ENCODE data around the gene FAAP24. TPM values are rescaled to one million over a fixed set of nuclear protein-coding genes. Genes with fewer than 3 reads are reported as not detected.

FAAP24 gene
- total RNA-seq, 1 experiment from 2014 or later = 6.0 TPM

DNA sequence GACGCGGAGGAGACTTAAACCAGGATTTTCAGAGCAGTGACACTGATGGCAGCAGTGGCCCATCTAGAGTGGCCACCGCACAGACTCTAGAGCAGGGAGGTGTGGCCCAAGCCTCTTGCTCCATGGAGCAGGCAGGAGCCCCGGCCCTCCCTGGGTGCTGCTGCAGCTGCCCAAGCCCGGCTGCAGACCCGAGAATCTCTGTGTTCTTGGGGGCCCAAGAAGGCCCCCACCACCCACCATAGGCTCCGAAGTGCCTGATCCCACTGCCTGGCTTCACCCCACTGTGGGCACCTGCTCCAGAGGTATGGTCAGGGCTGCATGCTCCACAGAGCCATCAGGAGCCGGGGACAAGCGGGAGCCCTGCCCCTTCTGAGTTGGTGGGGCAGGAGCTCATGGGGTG is 36.4 kb upstream of the FAAP24 start:
- Histone ChIP-seq H2BK15ac (ENCODE audit: low read depth, low read length) (no peak overlapping the region), H2AK5ac (ENCODE audit: insufficient read length, low read length) (no peak overlapping the region), H4K8ac (replicated peaks; ENCODE audit: insufficient read length, low read depth, low read length) (no peak overlapping the region), H4K5ac (ENCODE audit: insufficient read length, low read depth, low read length) (no peak overlapping the region), H3K23me2 (ENCODE audit: insufficient read length, low read depth, low read length, poor library complexity, severe bottlenecking) (no peaks in the 10 kb centered on the region), H3K18ac (ENCODE audit: insufficient read length, low read depth, low read length) (no peak overlapping the region), H3K27ac (ENCODE audit: insufficient read length, low read depth, low read length) (no peak overlapping the region), H3K23ac (ENCODE audit: insufficient read length, low read depth, low read length) (no peak overlapping the region), H3K4ac (ENCODE audit: low read depth, low read length) (no peak overlapping the region), H3K4me1 (ENCODE audit: insufficient read depth, low read length) (no peaks in the 10 kb centered on the region), H4K20me1 (ENCODE audit: control insufficient read depth, insufficient read depth, insufficient read length) (no peaks in the 10 kb centered on the region), H3K14ac (ENCODE audit: insufficient read depth, low read length) (no peak overlapping the region), H2BK20ac (ENCODE audit: low read depth, low read length, poor library complexity, severe bottlenecking) (no peak overlapping the region), H4K91ac (ENCODE audit: insufficient read length, low read depth, low read length) (no peak overlapping the region), H3K9me3 (ENCODE audit: control insufficient read depth, low read depth, low read length) (no peaks in the 10 kb centered on the region), H2AFZ (ENCODE audit: low read length) (no peak overlapping the region), H3K79me2 (ENCODE audit: insufficient read depth, low read length) (no peaks in the 10 kb centered on the region), H3K9ac (ENCODE audit: extremely low read depth, insufficient read length, low read length) (no peak overlapping the region), H3K56ac (ENCODE audit: insufficient read length, low read depth, low read length) (no peak overlapping the region), H3K27me3 (ENCODE audit: insufficient read depth, low read length) (no peaks in the 10 kb centered on the region), H3K79me1 (ENCODE audit: insufficient read depth, low read depth, low read length, poor library complexity, severe bottlenecking) (no peaks in the 10 kb centered on the region), H2BK12ac (ENCODE audit: insufficient read length, low read depth, low read length) (no peak overlapping the region), H2BK5ac (ENCODE audit: insufficient read length, low read length) (no peak overlapping the region), H3T11ph (ENCODE audit: low read length) (no peak overlapping the region), H2BK120ac (ENCODE audit: low read depth, low read length, poor library complexity, severe bottlenecking) (no peak overlapping the region), H3K4me2 (ENCODE audit: insufficient read depth, insufficient read length, low read length) (no peak overlapping the region)
- Mint-ChIP-seq H3K27me3 (ENCODE audit: low read depth) (no peaks in the 10 kb centered on the region), H3K4me3 (no peak overlapping the region), H3K27ac (no peak overlapping the region), H3K36me3 (ENCODE audit: insufficient read depth in 1 of 3, low read depth in 3 of 3) (peaks cover 6 to 39% (median 36%) of the 10 kb centered on the region in 3 experiments; a peak in 6 of 7 replicates), H3K9me3 (no peaks in the 10 kb centered on the region), H3K4me1 (no peaks in the 10 kb centered on the region)
- no CpG with 5 or more reads among the region's 9 CpGs for WGBS (ENCODE audit: extremely low coverage, insufficient read length, low lambda C conversion rate)
- no peak for DNase-seq
- TF ChIP-seq, protein P1, sequence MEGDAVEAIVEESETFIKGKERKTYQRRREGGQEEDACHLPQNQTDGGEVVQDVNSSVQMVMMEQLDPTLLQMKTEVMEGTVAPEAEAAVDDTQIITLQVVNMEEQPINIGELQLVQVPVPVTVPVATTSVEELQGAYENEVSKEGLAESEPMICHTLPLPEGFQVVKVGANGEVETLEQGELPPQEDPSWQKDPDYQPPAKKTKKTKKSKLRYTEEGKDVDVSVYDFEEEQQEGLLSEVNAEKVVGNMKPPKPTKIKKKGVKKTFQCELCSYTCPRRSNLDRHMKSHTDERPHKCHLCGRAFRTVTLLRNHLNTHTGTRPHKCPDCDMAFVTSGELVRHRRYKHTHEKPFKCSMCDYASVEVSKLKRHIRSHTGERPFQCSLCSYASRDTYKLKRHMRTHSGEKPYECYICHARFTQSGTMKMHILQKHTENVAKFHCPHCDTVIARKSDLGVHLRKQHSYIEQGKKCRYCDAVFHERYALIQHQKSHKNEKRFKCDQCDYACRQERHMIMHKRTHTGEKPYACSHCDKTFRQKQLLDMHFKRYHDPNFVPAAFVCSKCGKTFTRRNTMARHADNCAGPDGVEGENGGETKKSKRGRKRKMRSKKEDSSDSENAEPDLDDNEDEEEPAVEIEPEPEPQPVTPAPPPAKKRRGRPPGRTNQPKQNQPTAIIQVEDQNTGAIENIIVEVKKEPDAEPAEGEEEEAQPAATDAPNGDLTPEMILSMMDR (conservative IDR thresholded peaks at IDR 0.05) = no peak

Data from H9 (cell line).